HG03565 (cell line): ENCODE results near the gene CD44.

Experiments
- ATAC-seq: cut with Tn5 transposase; IDR thresholded peaks from one replicate; pipeline ENCODE4 v1.9.1; 2021; ENCODE audit warnings: mild to moderate bottlenecking, moderate library complexity; ENCODE audit not compliant: unreplicated experiment

Gene CD44

DNA sequence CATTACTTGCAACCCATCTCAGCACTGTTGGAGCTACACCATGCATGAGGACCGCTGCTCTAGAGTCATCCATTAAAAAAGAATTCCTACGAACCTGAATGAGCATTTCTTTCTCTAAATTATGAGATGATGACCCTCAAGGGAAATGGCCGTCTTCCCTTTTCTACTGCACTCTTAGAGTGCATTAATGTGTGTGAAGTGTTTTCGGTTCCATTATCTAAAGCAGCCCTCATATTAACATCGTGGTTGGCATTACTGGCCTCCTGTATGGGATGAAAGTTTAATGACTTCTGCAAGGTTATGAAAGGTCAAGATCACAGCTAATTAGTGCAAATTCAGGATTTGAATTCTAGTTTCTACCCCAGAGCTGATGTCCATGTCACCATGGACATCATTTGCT, 16.7 kb downstream of the CD44 start:
- no peak for ATAC-seq

DNA sequence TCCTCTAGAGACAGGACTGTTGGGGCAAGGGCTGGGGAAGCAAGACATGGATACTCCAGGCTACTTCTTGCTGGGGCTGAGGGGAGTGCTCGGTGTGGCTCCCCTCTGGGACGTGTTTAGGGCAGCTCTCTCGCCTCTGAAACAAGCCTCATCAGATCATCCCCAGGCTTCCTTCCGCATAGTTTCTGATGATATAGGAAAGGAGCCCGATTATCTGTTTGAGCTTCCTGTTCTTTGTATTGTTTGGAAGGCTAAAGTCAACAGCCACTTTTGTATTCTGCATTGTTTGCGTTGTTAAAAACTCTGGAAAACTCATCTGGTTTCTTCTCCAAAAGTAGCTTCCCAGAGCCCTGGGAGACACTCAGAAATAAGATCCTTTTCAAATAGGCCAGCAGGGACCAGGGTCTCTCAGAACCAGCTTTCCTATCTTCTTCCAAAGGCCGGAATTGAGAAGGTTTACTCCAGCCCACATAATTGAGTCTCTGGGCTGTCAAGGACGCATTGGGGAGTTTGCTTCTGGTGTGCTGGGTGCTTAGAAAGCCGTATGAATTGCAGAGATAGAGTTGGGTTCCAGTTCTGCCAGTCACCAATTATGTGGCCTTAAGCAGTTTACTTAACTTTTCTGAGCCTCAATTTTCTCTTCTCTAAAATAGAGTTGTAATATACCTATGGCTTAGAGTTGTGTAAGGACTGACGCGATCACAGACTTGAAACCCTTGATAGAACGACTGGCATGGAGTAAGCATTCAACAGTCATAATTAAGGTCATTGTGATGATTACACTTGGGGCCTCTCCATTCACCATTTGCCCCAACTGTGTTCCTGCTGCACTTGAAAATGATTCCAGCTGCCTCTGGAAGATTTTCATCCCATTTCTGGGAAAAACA, 19.1 kb downstream of the CD44 start:
- ATAC-seq = no peak

DNA sequence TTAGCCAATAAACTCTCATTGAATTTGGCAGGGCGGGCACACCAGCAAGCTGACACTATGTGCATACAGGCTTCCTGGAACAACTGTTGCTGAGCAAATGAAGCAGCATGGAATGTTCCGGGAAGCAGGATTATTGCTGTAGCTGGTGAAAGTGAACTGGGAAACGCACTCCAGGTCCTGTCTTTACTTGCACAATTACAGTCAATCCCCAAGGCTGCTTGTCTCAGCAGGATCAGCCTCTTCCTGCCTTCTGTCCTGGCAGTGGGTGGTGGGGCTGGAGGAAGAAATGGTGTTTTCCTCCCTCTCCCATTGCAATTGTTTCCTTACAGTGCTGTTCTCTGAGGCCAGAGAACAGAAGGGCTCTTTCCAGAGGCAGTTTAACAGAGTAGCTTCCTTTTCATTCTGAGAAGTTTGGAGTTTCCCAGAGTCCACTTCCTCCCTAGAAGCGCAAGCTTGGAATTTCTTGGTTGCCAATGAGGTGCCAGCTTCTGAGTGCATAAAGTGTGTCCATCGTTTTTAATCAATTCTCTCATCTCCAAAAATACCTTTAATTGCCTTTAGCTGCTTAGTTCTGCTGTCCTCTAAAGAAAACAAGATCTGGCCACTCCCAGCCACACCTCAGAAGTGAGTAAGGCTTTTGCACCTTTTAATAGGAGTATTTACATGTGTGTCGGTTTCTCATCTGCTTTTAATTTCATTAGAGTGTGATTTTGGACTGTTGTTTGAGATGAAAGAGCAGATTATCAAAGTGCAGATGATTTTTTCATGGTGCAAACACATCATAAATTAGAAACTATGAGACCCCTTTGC, 19.9 kb downstream of the CD44 start:
- ATAC-seq = no peak

DNA sequence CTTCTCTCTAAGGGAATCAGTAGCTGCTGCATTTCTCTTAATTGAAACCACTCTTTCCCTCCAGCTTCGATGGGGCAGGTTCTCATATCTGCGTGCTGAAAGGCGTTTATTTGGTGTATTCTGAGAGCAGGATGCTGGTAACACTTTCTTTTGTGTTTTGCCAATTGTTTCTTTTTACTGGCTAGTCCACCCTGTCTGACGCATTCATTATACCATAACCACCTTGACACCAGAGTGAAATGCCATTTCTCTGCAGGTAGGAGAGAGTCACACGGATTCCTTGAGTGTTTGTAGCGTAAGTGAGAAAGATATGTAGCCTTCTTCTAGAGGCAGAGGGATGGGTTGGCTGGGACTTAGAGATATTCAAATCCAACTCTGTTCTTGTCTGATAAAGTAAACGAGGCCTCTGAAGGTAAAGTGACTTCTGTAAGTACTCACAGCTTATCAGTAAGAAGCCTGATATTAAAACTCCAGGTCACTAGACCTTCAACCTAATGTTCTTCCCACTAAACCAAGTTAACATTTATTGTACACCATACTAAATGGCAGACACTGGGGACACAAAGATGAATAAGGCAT, 21.4 kb downstream of the CD44 start:
- no peak for ATAC-seq

DNA sequence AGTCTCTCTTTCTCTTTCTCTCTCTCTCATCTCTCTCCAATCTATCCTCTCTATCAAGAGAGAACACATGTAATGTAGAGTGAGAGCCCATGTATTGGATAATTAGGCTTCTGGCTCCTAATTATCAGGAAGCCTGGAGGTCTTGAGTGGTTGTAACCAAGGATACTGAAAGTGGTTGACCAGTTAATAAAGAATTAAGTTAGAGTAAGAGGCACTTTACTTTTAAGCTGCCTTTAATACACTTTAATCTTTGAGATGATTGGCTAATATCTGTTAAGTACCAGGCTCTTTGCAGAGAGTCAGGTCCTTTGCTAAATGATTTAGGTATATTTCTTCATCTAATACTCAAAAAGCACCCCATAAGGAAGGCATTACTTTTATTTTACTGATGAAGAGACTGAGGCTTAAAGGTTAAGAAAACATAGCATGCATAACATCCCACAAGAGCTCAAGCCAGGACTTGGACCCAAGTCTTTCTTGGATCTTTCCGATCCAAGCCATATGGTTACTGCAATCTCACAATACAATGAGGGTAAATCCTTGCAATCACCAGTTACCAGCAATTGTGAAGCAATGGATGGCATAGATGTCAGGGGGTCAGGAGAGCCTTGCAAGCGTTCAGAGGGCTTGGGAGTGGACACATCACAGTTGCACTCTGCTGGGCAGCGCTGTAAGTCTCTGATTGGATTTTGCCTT, 22.1 kb downstream of the CD44 start:
- no peak for ATAC-seq

DNA sequence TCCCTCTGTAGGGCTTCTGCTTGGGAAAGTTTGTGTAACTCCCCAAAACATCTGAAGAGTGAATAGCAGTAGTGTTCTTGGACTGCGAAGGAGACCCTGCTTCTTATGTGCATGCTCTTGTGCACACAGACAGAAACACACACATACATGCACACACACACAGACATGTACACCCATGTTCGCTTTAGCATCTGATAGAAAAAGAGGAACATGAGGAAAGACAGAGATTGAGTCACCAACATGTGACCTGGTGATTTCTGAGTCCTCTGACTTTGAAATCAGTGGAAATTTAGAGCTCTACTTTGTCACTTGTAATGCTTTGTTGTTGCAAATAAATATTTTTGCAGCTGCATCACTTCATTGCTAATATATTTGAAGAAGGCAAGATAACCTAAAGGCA, 23.8 kb downstream of the CD44 start:
- ATAC-seq = no peak

DNA sequence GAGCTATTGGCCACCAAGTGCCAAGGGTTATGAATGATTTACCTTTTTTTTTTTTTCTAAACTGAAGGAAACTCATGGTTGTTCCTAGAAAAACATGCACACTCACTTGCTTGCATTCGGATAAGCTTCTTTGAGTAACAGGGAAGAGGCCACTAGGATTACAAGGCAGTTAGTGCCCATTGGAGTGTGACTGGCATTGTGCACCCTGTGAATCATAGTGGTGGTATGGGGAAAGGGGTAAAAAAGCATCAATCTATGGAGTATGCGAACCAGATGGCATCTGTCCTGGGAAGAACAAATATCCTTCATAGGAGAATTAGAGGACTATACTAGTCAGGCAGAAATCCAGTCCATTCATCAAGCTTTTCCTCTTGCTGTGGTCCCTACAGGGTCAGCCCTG, 24.2 kb downstream of the CD44 start:
- ATAC-seq = no peak

DNA sequence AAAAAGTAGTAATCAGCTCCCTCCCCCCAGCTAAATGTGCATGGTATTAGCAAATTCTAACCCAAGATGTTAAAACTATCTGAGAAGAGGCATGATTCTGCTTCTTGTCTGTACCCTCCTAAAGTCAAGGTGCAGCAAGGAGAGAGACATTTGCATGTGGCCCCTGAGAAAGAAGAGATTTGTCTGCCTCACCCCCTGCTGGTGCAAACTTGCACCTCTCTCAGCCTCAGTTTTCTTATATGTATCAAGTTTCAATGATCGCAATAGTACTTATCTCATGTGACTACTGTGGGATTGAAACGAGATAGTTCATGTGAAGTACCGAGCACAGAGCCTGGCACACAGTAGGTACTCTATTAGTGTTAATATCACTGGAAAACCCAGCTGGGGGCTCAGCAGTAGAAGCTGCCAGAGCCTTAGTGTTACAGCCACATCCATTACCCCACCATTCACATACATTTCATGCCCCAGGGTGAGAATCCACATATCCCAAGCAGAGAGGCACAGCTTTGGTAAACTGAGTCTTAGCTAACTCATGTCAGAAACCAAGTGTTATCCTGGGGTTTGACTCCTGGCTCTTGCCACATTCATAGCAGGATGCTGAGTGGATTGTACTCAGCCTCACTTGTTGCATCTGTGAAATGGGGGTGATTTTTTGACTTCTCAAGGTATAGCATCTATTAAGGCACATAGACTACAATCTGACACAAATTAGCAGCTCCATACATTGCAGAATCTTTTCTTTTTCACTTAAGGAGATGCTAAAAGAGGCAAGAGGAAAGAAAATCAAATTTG, 24.9 kb downstream of the CD44 start:
- ATAC-seq = no peak

DNA sequence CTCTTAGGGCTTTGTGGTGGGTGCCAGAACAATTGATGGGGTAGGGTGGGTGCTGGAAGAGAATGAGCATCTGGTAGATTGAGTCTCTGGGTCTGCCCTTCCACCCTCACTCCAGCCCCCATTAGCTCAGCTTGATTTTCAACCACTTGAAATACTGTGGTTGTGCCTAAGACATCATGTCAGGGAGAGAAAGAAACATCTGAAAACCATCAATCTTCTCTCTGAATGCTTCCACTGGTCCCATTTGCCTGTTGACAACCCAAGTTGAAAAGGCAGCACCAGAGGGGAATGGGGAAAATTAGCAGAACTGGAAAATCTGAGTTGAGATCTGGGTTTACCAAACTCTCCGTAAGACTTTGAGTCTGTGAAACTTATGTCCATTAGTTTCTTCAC, 26.1 kb downstream of the CD44 start:
- ATAC-seq = no peak

DNA sequence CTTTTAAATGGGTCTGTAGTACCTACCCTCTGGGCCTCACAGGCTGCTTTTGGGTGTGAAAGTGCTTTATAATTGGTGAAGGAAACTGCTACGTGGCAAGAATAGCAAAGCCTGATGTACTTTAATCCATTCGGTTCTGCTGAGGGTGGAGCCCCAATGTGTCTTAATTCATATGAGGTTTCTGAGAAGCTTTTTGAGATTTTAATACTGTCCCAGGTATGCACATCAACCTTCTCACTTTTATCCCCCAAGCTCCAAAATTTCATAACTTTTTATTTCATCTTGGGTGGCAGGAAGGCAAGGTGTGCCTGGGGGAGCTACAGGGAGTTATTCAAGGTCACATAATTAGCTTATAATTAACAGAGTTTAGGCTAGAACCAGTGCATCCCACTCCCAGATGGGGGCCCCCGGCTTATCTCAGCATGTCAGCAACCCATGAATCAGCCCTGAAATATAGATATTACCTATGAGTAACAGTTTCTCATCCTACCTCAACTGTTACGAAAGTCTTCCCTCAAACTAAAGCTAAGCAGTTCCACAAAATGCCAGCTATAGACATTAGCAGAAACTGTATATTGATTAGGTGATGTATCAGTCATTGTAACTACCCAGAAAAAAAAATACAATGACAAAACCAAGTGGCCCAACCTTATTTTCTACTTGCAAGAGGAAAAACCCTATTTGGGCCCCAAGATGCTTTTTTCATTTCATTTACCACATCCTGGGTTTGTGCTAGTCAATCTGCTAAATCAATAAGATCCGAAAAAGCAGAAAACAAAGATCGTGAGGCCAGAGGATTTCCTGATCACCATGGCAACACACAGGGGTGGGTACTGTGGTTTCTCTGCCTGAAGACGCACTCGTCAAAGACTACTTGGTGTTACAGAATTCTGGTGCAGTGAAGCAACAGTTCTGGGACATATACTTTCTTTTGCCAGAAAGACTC, 26.7 kb downstream of the CD44 start:
- peak; percentile 80 for ATAC-seq

DNA sequence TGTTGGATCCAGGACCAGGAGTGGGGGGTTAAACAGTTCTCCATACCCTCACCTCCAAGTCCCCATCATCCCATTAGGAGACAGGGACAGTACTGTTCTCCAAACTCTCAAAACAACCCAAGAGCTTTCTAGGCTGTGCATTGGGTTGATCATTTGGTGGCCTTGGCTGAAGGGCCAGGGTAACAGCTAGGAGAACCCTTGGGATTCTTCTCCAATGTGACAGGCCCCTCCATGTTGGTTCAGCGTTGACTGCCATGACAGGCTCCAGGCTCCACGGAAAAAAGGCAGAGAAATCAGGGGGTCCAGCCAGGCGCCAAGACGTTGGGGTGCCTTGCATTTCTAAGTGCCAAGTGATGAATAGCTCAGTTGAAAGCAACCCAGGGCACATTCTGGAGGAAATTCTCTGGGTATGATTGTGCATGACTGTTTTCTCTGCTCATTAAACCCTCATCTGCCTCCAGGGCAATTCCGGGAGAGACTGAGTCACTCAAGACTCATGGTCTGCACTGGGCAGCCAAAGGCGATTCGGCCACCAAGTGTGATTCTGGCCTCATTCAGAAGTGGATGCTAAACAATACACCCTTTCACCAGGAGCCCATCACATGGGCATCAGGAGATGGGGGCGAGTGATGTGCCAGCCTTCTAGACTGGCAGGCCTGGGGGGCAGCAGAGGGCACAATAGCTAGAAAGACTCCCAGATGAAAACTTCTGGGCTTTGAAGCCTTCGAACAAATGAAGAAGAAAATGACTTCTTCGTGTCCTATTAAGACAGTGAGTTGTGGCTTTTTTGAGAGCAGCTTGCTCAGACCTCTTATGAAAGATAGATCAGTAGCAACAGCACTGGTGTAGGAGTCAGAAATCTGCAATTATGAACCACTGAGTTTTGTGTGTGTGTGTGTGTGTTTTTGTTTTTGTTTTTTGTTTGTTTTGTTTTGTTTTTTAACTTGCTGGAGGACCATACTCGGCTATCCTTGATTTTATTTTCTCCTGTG, 27.7 kb downstream of the CD44 start:
- no peak for ATAC-seq

DNA sequence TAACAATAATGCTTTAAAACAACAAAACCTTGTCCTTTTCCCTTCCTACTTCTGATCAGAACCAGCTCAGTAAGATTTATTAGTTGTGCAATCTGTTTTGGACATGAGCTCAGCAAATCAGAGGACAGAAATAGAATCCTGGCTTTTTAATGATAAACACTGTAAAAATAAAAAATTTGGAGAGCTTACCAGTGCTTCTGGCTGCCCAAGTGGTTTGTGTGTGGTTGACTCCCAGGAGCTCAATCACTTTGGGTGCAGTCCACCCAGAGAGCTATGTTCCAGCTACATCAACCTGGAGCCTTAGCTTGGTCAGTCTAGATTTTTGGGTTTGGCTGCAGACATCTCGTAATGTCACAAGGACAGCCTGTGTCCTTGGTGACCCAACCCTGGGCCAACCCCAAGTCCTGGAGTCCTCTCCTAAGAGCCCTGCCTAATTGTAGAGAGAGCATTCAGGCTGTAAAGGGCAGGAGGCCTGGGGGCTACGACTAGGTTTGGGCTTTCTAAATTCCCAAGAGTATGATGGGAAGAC, 28.5 kb downstream of the CD44 start:
- no peak for ATAC-seq

DNA sequence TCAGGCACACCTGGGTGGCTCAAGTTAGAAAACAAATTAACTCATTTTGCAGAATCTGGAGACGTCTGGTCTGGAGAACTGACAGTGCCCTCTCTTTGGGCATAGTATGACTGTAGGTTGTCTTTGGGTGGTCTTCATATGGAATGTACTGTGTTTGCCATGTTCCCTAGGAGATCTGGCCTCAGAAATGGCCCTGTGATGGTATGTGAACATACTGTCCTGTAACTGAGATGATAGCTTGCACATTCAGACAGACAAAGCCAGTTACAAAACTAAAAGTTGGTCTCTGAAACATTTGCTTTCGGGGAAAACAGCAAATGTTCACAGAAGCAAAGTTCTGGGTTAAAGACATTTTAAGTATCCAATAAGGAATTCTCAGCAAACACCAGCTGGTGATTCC, 29.7 kb downstream of the CD44 start:
- ATAC-seq = no peak

DNA sequence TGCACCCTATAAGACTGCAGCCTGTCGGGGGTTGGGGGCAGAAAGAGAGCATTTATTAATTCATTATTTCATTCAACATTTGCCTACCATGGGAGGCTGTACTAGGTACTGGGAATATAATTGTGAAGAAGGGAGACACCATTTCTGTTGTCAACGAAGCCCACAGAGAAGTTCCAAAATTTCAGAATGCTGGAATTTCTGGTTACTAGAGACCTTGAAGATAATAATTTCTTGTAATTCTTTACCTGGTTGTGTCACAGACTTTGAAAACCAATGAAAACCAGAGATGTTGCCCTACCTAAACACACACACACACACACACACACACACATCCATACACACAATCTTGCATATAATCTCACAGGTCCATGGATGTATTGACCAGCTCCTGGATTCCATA, 30.1 kb downstream of the CD44 start:
- ATAC-seq = no peak

DNA sequence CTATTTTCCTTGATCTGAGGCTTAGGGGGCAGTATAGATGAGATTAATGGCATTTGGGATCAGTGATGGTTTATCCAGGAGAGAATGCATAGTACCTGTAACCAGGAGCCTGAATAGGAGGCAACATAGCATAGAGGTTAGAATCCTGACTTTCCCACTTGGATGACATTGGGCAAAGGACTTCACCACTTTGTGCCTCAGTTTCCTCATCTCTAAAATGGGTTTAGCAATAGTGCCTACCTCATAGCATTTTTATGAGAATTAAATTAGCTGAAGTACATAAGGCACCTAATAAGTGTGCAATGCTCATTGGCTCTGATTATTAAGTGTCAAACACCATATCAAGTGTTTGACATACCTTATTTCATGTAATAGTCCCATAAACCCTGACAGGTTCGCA, 30.8 kb downstream of the CD44 start:
- no peak for ATAC-seq

DNA sequence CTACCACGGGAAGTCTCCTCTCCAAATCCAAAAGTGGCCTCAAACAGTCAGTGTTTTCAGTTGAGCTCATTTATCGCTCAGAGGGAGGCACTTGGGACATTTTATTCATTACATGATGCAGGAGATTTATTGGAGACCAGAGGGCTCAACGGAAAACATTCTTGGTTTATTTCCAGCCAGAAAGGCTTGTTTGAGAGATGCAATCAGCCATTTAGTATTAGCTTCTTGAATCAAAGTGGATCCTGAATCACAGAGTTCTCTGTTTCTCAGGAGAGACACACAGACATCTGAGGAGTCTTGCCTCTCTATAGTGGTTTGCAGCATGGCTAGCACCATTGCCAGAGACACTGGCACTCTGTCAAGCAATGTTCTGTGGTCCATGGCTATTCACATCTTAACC, 31.5 kb downstream of the CD44 start:
- no peak for ATAC-seq

DNA sequence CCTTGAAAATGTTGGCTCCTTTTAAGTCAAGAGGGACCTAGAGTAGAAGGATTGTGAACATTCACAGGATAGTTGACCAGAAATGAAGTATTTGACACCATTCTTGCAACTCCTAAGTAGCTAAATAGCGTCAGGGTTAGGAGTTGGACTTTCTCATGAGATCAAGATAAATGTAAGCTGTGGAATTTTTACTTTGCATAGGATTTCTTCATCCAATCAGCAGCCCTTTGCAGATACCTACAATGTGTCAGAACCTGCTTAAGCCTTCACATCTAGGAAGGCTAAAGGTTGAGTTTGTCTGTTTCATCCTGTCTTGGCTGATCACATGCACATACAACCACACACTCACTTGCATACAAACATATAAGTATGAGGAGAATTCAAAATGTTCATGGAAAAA, 32.3 kb downstream of the CD44 start:
- no peak for ATAC-seq

DNA sequence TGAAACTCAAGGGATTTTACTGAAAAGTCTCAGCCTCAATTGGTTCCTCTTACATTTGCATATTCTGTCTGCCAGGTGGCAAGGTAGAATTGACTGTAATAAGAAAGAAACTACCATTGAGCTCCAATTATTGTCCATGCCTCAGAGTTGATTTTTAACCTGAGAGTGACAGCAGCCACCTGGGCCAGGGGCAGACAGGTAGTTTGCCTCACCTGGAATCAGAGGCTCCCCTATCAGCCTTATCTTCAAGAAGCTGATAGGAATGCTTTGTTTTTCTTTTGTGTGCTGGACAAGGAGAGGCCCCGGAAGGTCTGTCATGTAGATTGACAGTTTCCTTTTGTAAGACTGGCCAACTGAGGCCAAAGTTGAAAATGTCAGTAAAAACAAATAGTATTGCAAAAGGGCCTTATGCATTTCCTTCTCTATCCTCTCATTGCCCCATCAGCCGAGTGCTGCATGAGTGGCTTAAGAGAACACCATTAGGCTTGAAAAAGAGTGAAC, 34.1 kb downstream of the CD44 start:
- ATAC-seq = peak; percentile 33
